SK-N-SH (cell line): Measurements from ENCODE around the gene FCRL2. TPM values are rescaled to one million over a fixed set of nuclear protein-coding genes. Genes with fewer than 3 reads are reported as not detected.

Experiments
- CTCF ChIA-PET: fragments of 300-600, 350-600 bp; formaldehyde crosslinking; extraction: SDS; loops from one replicate; lab custom pipeline; 2021; lab: Yijun Ruan, JAX
- POLR2A ChIA-PET: fragments of 350-600 bp; sonication (Branson Sonifier 250); formaldehyde crosslinking; extraction: SDS; loops from one replicate; lab custom pipeline; 2020; ENCODE audit warnings: antibody characterized with exemption, inconsistent platforms; lab: Yijun Ruan, JAX
- DNase-seq: peaks from one replicate; pipeline ENCODE4 v3.0.0; 2012
- H2AFZ ChIP-seq: fragments of 200-600 bp; sonication (generic); 2 replicates; pipeline ENCODE4 v1.8.1; 2016; ENCODE audit warnings: antibody characterized with exemption, mild to moderate bottlenecking, low read depth
- H3F3A ChIP-seq: fragments of 200-600 bp; sonication (generic); replicated peaks from 2 replicates; pipeline ENCODE3; 2016; ENCODE audit warnings: antibody characterized with exemption, mild to moderate bottlenecking; ENCODE audit not compliant: insufficient read depth
- H3K27ac ChIP-seq, 2 experiments: fragments of 200-500 bp in 1 of 2; fragments of 200-600 bp in 1 of 2; sonication (Bioruptor generic) in 1 of 2; sonication (generic), shearing (Covaris generic) in 1 of 2; 2 replicates each; pipeline versions ENCODE4 v1.5.1 to v1.6.1; 2014 to 2016; ENCODE audit warnings: low read depth in 2 of 2, inconsistent platforms in 1 of 2, low read length in 1 of 2, mild to moderate bottlenecking in 1 of 2, mixed read lengths in 1 of 2
- H3K27me3 ChIP-seq: fragments of 200-600 bp; sonication (generic), shearing (Covaris generic); 2 replicates; pipeline ENCODE4 v1.6.1; 2016; ENCODE audit warnings: mixed run types; ENCODE audit not compliant: insufficient read depth
- H3K36me3 ChIP-seq, 2 experiments: fragments of 200-500 bp in 1 of 2; fragments of 200-600 bp in 1 of 2; sonication (Bioruptor generic) in 1 of 2; sonication (generic) in 1 of 2; replicated peaks in 1 of 2; 2 replicates each; pipeline versions ENCODE3 to v1.5.1; 2014 to 2016; ENCODE audit warnings: low read length in 1 of 2, mild to moderate bottlenecking in 1 of 2; ENCODE audit not compliant: insufficient read depth in 2 of 2, control insufficient read depth in 1 of 2
- H3K4me1 ChIP-seq, 2 experiments: fragments of 200-500 bp in 1 of 2; fragments of 200-600 bp in 1 of 2; sonication (Bioruptor generic) in 1 of 2; sonication (generic), shearing (Covaris generic) in 1 of 2; 2 replicates each; pipeline versions ENCODE4 v1.5.1 to v1.6.1; 2014 to 2016; ENCODE audit warnings: low read depth in 1 of 2, low read length in 1 of 2, mixed run types in 1 of 2; ENCODE audit not compliant: insufficient read depth in 2 of 2, control insufficient read depth in 1 of 2
- H3K4me2 ChIP-seq: fragments of 200-600 bp; sonication (generic), shearing (Covaris generic); 2 replicates; pipeline ENCODE4 v1.6.1; 2017; ENCODE audit warnings: mixed run types
- H3K4me3 ChIP-seq, 2 experiments: fragments of 200-500 bp in 1 of 2; fragments of 200-600 bp in 1 of 2; sonication (Bioruptor generic) in 1 of 2; sonication (generic), shearing (Covaris generic) in 1 of 2; 2 replicates each; pipeline versions ENCODE4 v1.5.1 to v1.8.1; 2014 to 2016; ENCODE audit warnings: low read depth in 2 of 2, inconsistent platforms in 1 of 2, low read length in 1 of 2, mild to moderate bottlenecking in 1 of 2, mixed read lengths in 1 of 2, moderate library complexity in 1 of 2
- H3K79me2 ChIP-seq: fragments of 200-600 bp; sonication (generic); 2 replicates; pipeline ENCODE4 v1.8.1; 2017; ENCODE audit warnings: mild to moderate bottlenecking; ENCODE audit not compliant: insufficient read depth
- H3K9ac ChIP-seq: fragments of 200-600 bp; sonication (generic); 2 replicates; pipeline ENCODE4 v1.6.1; 2017; ENCODE audit warnings: mixed run types
- H3K9me2 ChIP-seq: fragments of 200-600 bp; sonication (generic); 2 replicates; pipeline ENCODE4 v1.6.1; 2017; ENCODE audit warnings: mixed run types
- H3K9me3 ChIP-seq: fragments of 200-600 bp; sonication (generic); 2 replicates; pipeline ENCODE4 v1.6.1; 2017; ENCODE audit warnings: mixed run types, mild to moderate bottlenecking, moderate library complexity
- H4K20me1 ChIP-seq: fragments of 200-600 bp; sonication (generic); 2 replicates; pipeline ENCODE4 v1.6.1; 2017; ENCODE audit warnings: mild to moderate bottlenecking, mixed run types; ENCODE audit not compliant: insufficient read depth
- ELF1 ChIP-seq: IDR thresholded peaks from 2 replicates; pipeline ENCODE4 v1.4.0; 2012
- EP300 ChIP-seq, 2 experiments: IDR thresholded peaks; 2 replicates each; pipeline versions ENCODE4 v1.4.0 to v1.6.1; 2012; ENCODE audit warnings: borderline replicate concordance in 1 of 2, low read depth in 1 of 2, low read length in 1 of 2
- EZH2phosphoT487 ChIP-seq: fragments of 200-600 bp; sonication (generic); IDR thresholded peaks from 2 replicates; pipeline ENCODE4 v1.6.1; 2017; ENCODE audit warnings: low read depth, mixed run types, mild to moderate bottlenecking, antibody characterized with exemption, moderate library complexity, borderline replicate concordance
- FOSL2 ChIP-seq: IDR thresholded peaks from 2 replicates; pipeline ENCODE4 v1.4.0; 2012; ENCODE audit warnings: low read depth, mild to moderate bottlenecking, moderate library complexity, borderline replicate concordance
- FOXJ3 ChIP-seq: sonication (generic); formaldehyde crosslinking; IDR thresholded peaks from 2 replicates; pipeline ENCODE4 v1.5.1; 2020; ENCODE audit warnings: mild to moderate bottlenecking, missing genetic modification reagents
- FOXM1 ChIP-seq: IDR thresholded peaks from 2 replicates; pipeline ENCODE4 v1.4.0; 2012; ENCODE audit warnings: low read depth, mild to moderate bottlenecking
- GABPA ChIP-seq: IDR thresholded peaks from 2 replicates; pipeline ENCODE4 v1.4.0; 2012; ENCODE audit warnings: low read depth, mild to moderate bottlenecking
- GATA2 ChIP-seq: sonication (generic); formaldehyde crosslinking; IDR thresholded peaks from 2 replicates; pipeline ENCODE4 v1.5.0; 2020; ENCODE audit warnings: mild to moderate bottlenecking, missing genetic modification reagents
- MEF2A ChIP-seq: IDR thresholded peaks from 2 replicates; pipeline ENCODE4 v1.4.0; 2012; ENCODE audit warnings: low read depth, borderline replicate concordance
- MXI1 ChIP-seq: IDR thresholded peaks from 2 replicates; pipeline ENCODE4 v1.6.1; 2012; ENCODE audit warnings: mild to moderate bottlenecking, low read depth, low read length, improper control_type of control experiment
- NRF1 ChIP-seq: IDR thresholded peaks from 2 replicates; pipeline ENCODE4 v1.6.1; 2012; ENCODE audit warnings: low read depth, mild to moderate bottlenecking, low read length
- RAD21 ChIP-seq: IDR thresholded peaks from 2 replicates; pipeline ENCODE4 v1.6.1; 2012; ENCODE audit warnings: mild to moderate bottlenecking, low read length
- SIN3A ChIP-seq: IDR thresholded peaks from 2 replicates; pipeline ENCODE4 v1.6.1; 2012; ENCODE audit warnings: low read depth, mild to moderate bottlenecking, low read length, moderate library complexity, borderline replicate concordance
- TAF1 ChIP-seq: IDR thresholded peaks from 2 replicates; pipeline ENCODE4 v1.6.1; 2012; ENCODE audit warnings: low read depth, mild to moderate bottlenecking, low read length, moderate library complexity, borderline replicate concordance
- USF1 ChIP-seq: IDR thresholded peaks from 2 replicates; pipeline ENCODE4 v1.4.0; 2012; ENCODE audit warnings: low read depth, borderline replicate concordance
- YY1 ChIP-seq: IDR thresholded peaks from 2 replicates; pipeline ENCODE4 v1.4.0; 2012; ENCODE audit warnings: low read depth, mild to moderate bottlenecking
- WGBS: methylation state at CpG from one replicate; pipeline ENCODE4 v1.1.6; 2017; ENCODE audit warnings: low lambda C conversion rate; 5-methylcytosine and 5-hydroxymethylcytosine counted together
- polyA plus RNA-seq, 3 experiments: library from polyadenylated mRNA; depleted of rRNA; stranded (reverse); fragments of >200 nt; gene quantifications; 2 replicates each; pipeline ENCODE4 v1.2.3, GENCODE V29; 2012
- TF ChIP-seq, protein P1 (sequence below): IDR thresholded peaks from 2 replicates; pipeline ENCODE4 v1.6.1; 2012; ENCODE audit warnings: mild to moderate bottlenecking, low read depth, low read length, moderate library complexity
- TF ChIP-seq, protein P2 (sequence below): IDR thresholded peaks from 2 replicates; pipeline ENCODE4; 2012
- TF ChIP-seq, protein P3 (sequence below): fragments of 150-350 bp; IDR thresholded peaks from 2 replicates; pipeline ENCODE4 v1.6.1; 2016; ENCODE audit warnings: mild to moderate bottlenecking, low read depth, low read length

FCRL2 gene
- not detected in 2 replicates for polyA plus RNA-seq (2012; rRNA removed)
- not detected in 2 replicates for polyA plus RNA-seq (2012; cell fraction: cytosol; rRNA removed)
- polyA plus RNA-seq (2012; cell fraction: nucleus; rRNA removed) = not detected in 2 replicates

GRCh38 chr1:157776971-157777391 lies at the start of gene FCRL2:
FCRL2 (minus strand) TSS chr1:157777132; CDS start chr1:157777073, 59 bp downstream.
- POLR2A ChIA-PET = no interaction called here
- WGBS = 0% methylated on average over 1 of the region's 1 CpG
- Histone ChIP-seq H3K27me3 (no peaks in the 10 kb centered on the region), H3K4me2 (no peak within 1 kb of the TSS), H3K36me3 (no peaks in the 10 kb centered on the region), H3K9me3 (no peaks in the 10 kb centered on the region), H3K4me3 (no peak within 1 kb of the TSS), H2AFZ (no peak within 1 kb of the TSS; the same call in 1 of the 2 replicates), H3K9me2 (no peaks in the 10 kb centered on the region), H4K20me1 (no peaks in the 10 kb centered on the region), H3K4me1 (no peaks in the 10 kb centered on the region), H3K27ac (no peak within 1 kb of the TSS), H3F3A (no peaks in the 10 kb centered on the region), H3K9ac (no peak within 1 kb of the TSS), H3K79me2 (no peaks in the 10 kb centered on the region)
- TF ChIP-seq MEF2A (no peak), NRF1 (no peak), FOSL2 (no peak), MXI1 (no peak), TAF1 (no peak), FOXM1 (no peak), YY1 (no peak), GABPA (no peak), EP300 (IDR thresholded peaks at IDR 0.05; ENCODE audit: borderline replicate concordance in 1 of 2, low read depth in 1 of 2, low read length in 1 of 2) (no peak), FOXJ3 (CRISPR knock-in tag) (no peak), RAD21 (no peak), EZH2phosphoT487 (no peak), SIN3A (no peak), USF1 (no peak), GATA2 (CRISPR knock-in tag) (no peak), ELF1 (no peak)
- TF ChIP-seq, protein P1, sequence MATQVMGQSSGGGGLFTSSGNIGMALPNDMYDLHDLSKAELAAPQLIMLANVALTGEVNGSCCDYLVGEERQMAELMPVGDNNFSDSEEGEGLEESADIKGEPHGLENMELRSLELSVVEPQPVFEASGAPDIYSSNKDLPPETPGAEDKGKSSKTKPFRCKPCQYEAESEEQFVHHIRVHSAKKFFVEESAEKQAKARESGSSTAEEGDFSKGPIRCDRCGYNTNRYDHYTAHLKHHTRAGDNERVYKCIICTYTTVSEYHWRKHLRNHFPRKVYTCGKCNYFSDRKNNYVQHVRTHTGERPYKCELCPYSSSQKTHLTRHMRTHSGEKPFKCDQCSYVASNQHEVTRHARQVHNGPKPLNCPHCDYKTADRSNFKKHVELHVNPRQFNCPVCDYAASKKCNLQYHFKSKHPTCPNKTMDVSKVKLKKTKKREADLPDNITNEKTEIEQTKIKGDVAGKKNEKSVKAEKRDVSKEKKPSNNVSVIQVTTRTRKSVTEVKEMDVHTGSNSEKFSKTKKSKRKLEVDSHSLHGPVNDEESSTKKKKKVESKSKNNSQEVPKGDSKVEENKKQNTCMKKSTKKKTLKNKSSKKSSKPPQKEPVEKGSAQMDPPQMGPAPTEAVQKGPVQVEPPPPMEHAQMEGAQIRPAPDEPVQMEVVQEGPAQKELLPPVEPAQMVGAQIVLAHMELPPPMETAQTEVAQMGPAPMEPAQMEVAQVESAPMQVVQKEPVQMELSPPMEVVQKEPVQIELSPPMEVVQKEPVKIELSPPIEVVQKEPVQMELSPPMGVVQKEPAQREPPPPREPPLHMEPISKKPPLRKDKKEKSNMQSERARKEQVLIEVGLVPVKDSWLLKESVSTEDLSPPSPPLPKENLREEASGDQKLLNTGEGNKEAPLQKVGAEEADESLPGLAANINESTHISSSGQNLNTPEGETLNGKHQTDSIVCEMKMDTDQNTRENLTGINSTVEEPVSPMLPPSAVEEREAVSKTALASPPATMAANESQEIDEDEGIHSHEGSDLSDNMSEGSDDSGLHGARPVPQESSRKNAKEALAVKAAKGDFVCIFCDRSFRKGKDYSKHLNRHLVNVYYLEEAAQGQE = no peak
- TF ChIP-seq, protein P2, sequence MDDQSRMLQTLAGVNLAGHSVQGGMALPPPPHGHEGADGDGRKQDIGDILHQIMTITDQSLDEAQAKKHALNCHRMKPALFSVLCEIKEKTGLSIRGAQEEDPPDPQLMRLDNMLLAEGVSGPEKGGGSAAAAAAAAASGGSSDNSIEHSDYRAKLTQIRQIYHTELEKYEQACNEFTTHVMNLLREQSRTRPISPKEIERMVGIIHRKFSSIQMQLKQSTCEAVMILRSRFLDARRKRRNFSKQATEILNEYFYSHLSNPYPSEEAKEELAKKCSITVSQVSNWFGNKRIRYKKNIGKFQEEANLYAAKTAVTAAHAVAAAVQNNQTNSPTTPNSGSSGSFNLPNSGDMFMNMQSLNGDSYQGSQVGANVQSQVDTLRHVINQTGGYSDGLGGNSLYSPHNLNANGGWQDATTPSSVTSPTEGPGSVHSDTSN = no peak
- TF ChIP-seq, protein P3, sequence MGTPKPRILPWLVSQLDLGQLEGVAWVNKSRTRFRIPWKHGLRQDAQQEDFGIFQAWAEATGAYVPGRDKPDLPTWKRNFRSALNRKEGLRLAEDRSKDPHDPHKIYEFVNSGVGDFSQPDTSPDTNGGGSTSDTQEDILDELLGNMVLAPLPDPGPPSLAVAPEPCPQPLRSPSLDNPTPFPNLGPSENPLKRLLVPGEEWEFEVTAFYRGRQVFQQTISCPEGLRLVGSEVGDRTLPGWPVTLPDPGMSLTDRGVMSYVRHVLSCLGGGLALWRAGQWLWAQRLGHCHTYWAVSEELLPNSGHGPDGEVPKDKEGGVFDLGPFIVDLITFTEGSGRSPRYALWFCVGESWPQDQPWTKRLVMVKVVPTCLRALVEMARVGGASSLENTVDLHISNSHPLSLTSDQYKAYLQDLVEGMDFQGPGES = no peak
- CTCF ChIA-PET = no interaction called here
- no peak for DNase-seq
